Measurements from ENCODE around the gene MST1R.
A peak's percentile ranks its signal among the peaks of the same experiment; 100 is the strongest.
"Not testable (repeated sequence)": the region's sequence is repeated elsewhere in the genome, so short reads cannot be mapped to it uniquely, and the experiment has no call there.

MST1R gene

DNA sequence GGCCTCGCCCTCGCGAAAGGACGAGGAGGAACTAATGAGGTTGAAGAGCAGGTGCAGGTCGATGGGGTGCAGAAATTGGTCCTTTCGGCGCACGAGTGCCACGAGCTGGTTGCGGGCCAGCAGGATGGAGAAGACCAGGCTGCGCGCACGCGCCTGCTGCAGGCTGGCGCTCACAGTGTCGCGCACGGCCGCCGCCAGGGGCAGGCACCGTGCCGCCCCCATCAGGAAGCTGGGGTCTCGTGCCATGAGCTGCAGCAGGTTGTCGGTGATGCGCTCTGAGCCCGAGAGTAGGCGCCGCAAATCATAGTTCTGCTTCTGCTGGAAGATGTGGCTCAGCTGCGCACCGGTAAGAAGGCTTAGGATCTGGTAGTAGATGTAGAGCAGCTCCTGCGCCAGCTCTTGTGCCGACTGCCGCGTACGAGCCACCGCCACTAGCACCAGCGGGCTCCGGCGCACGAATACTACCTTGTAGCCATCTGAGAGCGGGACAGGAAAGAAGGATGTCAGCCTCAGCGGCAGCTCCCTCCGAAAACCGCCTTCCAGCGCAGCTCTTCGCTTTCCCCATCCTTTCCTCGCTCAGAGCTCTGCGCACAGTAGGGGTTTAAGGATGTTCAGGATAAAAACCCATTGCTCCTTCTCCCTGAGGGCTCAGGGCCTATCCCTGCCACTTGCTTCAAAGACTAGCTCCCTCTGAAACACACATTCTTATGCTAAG lies 6.9 kb upstream of the MST1R start:
- TF ChIP-seq, protein P1, sequence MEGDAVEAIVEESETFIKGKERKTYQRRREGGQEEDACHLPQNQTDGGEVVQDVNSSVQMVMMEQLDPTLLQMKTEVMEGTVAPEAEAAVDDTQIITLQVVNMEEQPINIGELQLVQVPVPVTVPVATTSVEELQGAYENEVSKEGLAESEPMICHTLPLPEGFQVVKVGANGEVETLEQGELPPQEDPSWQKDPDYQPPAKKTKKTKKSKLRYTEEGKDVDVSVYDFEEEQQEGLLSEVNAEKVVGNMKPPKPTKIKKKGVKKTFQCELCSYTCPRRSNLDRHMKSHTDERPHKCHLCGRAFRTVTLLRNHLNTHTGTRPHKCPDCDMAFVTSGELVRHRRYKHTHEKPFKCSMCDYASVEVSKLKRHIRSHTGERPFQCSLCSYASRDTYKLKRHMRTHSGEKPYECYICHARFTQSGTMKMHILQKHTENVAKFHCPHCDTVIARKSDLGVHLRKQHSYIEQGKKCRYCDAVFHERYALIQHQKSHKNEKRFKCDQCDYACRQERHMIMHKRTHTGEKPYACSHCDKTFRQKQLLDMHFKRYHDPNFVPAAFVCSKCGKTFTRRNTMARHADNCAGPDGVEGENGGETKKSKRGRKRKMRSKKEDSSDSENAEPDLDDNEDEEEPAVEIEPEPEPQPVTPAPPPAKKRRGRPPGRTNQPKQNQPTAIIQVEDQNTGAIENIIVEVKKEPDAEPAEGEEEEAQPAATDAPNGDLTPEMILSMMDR (IDR thresholded peaks at IDR 0.05), result no peak
- Histone ChIP-seq H3K4me3 (no peak overlapping the region), H3K36me3 (peaks cover 17 to 46% (median 45%) of the 10 kb centered on the region in 3 donors), H3K27me3 (no peaks in the 10 kb centered on the region), H3K9me3 (no peaks in the 10 kb centered on the region), H3K27ac (no peak overlapping the region), H3K4me1 (peaks cover 0 to 12% (median 8%) of the 10 kb centered on the region in 4 donors)
- intact Hi-C loops (cut with DNase I; ENCODE audit: low total_unique reads), result no loop called here
- DNase-seq, result no peak

DNA sequence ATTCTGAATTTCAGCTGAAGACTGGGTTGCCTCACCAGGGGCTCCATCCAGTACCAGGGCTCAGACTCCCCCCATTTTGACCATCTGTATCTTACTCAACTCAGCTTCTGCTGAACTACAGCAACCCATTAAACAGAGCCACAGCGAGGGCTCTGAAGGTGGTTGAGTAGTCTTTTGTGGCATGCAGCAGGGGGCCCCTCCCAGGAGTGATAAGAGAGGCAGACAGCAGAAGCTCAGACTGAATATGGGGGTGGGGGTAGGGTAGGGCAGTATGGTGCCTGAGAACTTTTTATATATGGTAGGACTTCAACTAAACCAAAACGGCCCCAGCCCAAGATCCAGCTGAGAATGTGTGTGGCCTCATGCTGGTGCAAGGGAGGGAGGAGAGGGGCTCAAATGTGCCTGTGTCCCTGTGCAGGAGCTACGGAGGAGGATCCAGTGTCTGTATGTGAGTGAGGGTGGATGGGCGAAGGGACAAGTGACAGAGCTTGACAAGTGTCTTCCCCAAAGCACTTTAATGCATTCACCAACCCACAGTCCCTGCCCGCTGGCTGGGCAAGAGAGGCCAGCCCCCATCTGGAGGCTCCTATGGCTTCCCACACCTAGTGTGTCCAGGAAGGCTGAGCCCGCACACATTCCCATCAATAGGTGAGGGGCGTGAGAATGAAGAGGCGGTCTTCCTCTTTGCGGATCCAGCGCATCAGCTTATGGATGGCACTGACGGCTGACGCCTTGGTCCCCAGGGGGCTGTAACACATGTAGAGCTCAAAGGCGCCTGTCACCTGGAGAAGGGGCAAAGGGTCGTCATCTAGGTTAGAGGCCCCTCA lies 4.9 kb upstream of the MST1R start:
- DNase-seq, result no peak
- H3K9me3 ChIP-seq, result no peaks in the 10 kb centered on the region
- intact Hi-C loops (cut with DNase I; ENCODE audit: low total_unique reads), result loop anchor here (10.0 kb wide), 1 partner anchor 64 kb away; no protein-coding TSS in a partner anchor
- TF ChIP-seq, protein P1 (IDR thresholded peaks at IDR 0.05), result no peak
- H3K36me3 ChIP-seq, result peaks cover 17 to 46% (median 45%) of the 10 kb centered on the region in 3 donors
- H3K4me1 ChIP-seq, result peaks cover 0 to 30% (median 14%) of the 10 kb centered on the region in 4 donors
- H3K4me3 ChIP-seq, result no peak overlapping the region
- no peak overlapping the region for H3K27ac ChIP-seq
- no peaks in the 10 kb centered on the region for H3K27me3 ChIP-seq

DNA sequence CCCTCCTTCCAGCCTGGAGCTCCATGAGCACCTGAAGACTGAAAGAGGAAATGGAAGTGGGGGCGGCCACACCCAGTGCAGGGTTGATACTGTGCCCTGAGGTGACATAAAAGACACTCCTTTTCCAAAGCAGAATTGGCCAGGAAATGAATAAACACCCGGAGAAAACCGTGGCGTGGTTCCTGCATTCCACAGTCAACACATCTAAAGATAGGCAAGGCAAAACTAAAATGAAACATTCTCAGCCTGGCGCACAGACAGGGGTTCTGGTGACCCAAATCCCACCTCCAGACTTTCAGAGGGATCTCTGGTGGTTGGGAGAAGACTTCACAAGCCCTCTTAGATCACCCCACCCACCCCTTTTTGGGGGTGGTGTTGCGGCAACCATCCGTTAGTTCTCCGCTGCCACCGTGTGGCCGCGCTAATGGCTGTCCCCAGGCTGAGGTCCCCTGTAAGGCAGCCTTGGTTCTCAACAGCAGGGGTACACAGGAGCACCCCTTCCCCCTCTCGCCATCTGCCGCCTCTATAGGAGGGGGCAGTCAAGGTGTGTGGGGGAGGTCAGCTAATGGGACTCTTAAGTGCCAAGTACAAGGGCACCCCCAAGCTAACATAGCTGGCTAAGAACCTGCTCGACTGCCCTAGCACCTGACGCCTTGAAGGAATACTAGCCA lies 2.5 kb upstream of the MST1R start:
- Histone ChIP-seq H3K4me1 (peaks cover 0 to 47% (median 18%) of the 10 kb centered on the region in 4 donors), H3K4me3 (peak overlapping the region; percentile 26 to 42)
- intact Hi-C loops (cut with DNase I; ENCODE audit: low total_unique reads), result loop anchor here (10.0 kb wide), 1 partner anchor 61 kb away; no protein-coding TSS in a partner anchor

DNA sequence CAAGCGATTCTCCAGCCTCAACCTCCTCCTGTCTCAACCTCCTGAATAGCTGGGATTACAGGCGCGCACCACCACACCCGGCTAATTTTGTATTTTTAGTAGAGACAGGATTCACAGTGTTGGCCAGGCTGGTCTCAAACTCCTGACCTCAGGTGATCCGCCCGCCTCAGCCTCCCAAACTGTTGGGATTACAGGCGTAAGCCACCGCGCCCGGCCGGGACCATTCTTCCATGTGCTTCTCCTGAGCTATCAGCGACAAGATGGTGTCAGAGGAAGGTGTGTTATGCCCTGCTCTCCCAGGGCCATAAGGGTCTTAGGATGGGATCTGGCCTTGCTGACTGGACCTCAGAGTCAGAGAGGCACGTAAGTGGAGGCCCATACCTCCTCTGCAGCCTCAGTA lies 775 bp upstream of the MST1R start:
- Histone ChIP-seq H3K36me3 (peaks cover under 1 to 11% (median 8%) of the 10 kb centered on the region in 3 donors), H3K4me1 (peaks cover 0 to 55% (median 23%) of the 10 kb centered on the region in 4 donors)
- not testable (repeated sequence) for H3K27me3 ChIP-seq, H3K4me3 ChIP-seq, H3K27ac ChIP-seq, H3K9me3 ChIP-seq, DNase-seq
- intact Hi-C loops (cut with DNase I; ENCODE audit: low total_unique reads), result loop anchor here (10.0 kb wide), 1 partner anchor 60 kb away; no protein-coding TSS in a partner anchor

More for the DNA sequence above, 2.5 kb upstream of the MST1R start:
- Histone ChIP-seq H3K27me3 (no peaks in the 10 kb centered on the region), H3K9me3 (no peaks in the 10 kb centered on the region), H3K36me3 (peaks cover 12 to 27% (median 26%) of the 10 kb centered on the region in 3 donors), H3K27ac (peak overlapping the region; percentile 54)
- TF ChIP-seq, protein P1 (IDR thresholded peaks at IDR 0.05), result peak; percentile 56 to 68
- DNase-seq, result peak in 1 of 2 donors; percentile 33

DNA sequence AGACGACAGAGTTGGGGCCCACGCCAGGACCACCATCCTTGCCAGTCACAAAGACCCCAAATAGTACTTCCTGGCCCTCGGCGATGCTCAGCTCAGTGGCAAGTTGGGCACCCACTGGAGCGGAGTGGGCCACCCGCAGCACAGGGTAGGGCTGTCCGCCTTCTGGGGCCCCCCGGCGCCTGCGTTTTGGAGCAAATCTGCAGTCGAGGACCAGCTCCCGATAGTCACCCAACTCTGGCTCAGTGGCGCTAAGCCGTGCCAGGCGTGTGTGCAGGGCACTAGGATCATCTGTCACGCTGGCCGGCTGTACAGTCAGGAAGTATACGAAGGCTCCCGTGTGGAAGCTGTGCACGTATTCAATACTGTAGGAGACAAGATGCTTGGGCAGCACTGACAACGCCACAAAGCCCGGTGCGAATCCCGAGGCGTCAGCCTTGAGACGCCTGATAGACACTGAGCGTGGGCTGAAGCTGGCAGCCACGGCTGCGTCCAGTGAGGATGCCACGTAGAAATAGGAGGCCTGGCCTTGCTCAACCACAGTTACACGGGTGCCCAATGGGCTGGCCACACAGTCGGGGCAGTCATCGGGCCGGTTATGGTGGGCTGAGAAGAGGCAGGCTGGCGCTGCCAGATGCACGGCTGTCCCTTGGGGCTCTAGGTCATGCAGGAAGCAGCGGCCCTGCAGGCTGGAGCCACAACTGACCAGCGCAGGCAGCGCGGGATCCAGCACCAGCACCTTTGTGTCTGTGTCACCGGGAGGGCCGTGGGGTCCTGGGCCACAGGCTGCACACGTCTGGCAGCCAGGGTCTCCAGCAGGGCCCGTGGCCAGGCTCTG lies 945 bp downstream of the MST1R start:
- intact Hi-C loops (cut with DNase I; ENCODE audit: low total_unique reads), result loop anchor here (10.0 kb wide), 1 partner anchor 58 kb away; no protein-coding TSS in a partner anchor
- no peak for DNase-seq
- TF ChIP-seq, protein P1 (IDR thresholded peaks at IDR 0.05), result no peak
- Histone ChIP-seq H3K27ac (no peak overlapping the region), H3K36me3 (peaks cover 0 to 7% (median 0%) of the 10 kb centered on the region in 3 donors), H3K9me3 (no peaks in the 10 kb centered on the region), H3K4me3 (no peak overlapping the region), H3K27me3 (no peaks in the 10 kb centered on the region), H3K4me1 (peaks cover 0 to 55% (median 23%) of the 10 kb centered on the region in 4 donors)
